SK-N-MC (cell line): ENCODE data around the gene PRKCQ.

ENCODE experiments used
- DNase-seq: peaks from one replicate; pipeline ENCODE4 v3.0.0-alpha.2; 2011; ENCODE audit warnings: low read depth, low spot score
- H3K27ac ChIP-seq: fragments of 200-600 bp; sonication (generic); 2 replicates; pipeline ENCODE4 v1.5.1; 2016; ENCODE audit warnings: mixed run types
- H3K36me3 ChIP-seq: fragments of 200-600 bp; sonication (generic); 2 replicates; pipeline ENCODE4 v1.6.1; 2017; ENCODE audit warnings: antibody characterized with exemption, low read length, mixed read lengths; ENCODE audit not compliant: insufficient read depth
- H3K4me3 ChIP-seq: fragments of 200-600 bp; sonication (generic); 2 replicates; pipeline ENCODE4 v1.5.1; 2016
- H3K9ac ChIP-seq: fragments of 200-600 bp; sonication (generic); 2 replicates; pipeline ENCODE4 v1.8.0; 2017; ENCODE audit warnings: mixed run types, mixed read lengths; ENCODE audit not compliant: insufficient read length
- H3K9me3 ChIP-seq: fragments of 200-600 bp; sonication (generic); 2 replicates; pipeline ENCODE4 v1.6.1; 2017; ENCODE audit warnings: low read depth, mild to moderate bottlenecking, antibody characterized with exemption, low read length, moderate library complexity, mixed read lengths
- EZH2 ChIP-seq: fragments of 200-600 bp; sonication (generic); IDR thresholded peaks from one replicate; pipeline ENCODE4 v1.6.1; 2017; ENCODE audit warnings: antibody characterized with exemption
- FOXP2 ChIP-seq: optimal IDR thresholded peaks from 2 replicates; pipeline ENCODE3; 2011; ENCODE audit warnings: mild to moderate bottlenecking, moderate library complexity; ENCODE audit not compliant: insufficient read depth; ENCODE audit errors: extremely low read length, control extremely low read depth
- POLR2AphosphoS5 ChIP-seq: IDR thresholded peaks from 2 replicates; pipeline ENCODE4 v1.6.1; 2012; ENCODE audit warnings: mild to moderate bottlenecking, low read depth, low read length, borderline replicate concordance

Gene PRKCQ

GRCh38 chr10:6470894-6471618 lies 109.0 kb downstream of the PRKCQ start:
- Histone ChIP-seq H3K36me3 (no peaks in the 10 kb centered on the region), H3K4me3 (no peak overlapping the region), H3K9me3 (no peaks in the 10 kb centered on the region), H3K27ac (no peak overlapping the region), H3K9ac (no peak overlapping the region)
- TF ChIP-seq EZH2 (no peak), POLR2AphosphoS5 (no peak), FOXP2 (no peak)
- no peak for DNase-seq

GRCh38 chr10:6469661-6470060 lies 110.4 kb downstream of the PRKCQ start:
- Histone ChIP-seq H3K27ac (no peak overlapping the region), H3K4me3 (no peak overlapping the region), H3K36me3 (no peaks in the 10 kb centered on the region), H3K9me3 (no peaks in the 10 kb centered on the region), H3K9ac (no peak overlapping the region)
- no peak for DNase-seq
- TF ChIP-seq POLR2AphosphoS5 = no peak
- TF ChIP-seq EZH2 = no peak
- no peak for TF ChIP-seq FOXP2

- H3K9me3 ChIP-seq = no peaks in the 10 kb centered on the region
- no peak overlapping the region for H3K9ac ChIP-seq
- H3K27ac ChIP-seq = no peak overlapping the region
- H3K4me3 ChIP-seq = no peak overlapping the region
- TF ChIP-seq EZH2 = no peak
- no peak for TF ChIP-seq POLR2AphosphoS5
- DNase-seq = no peak
- no peaks in the 10 kb centered on the region for H3K36me3 ChIP-seq
Observed at GRCh38 chr10:6465854-6466601, 114.0 kb downstream of the PRKCQ start.

- Histone ChIP-seq H3K9me3 (no peaks in the 10 kb centered on the region), H3K36me3 (no peaks in the 10 kb centered on the region), H3K27ac (no peak overlapping the region), H3K9ac (no peak overlapping the region), H3K4me3 (no peak overlapping the region)
- DNase-seq = no peak
- TF ChIP-seq FOXP2 (no peak), POLR2AphosphoS5 (no peak), EZH2 (no peak)
Observed at GRCh38 chr10:6465437-6465836, 114.6 kb downstream of the PRKCQ start.

GRCh38 chr10:6464862-6465430 lies 115.1 kb downstream of the PRKCQ start:
- no peak overlapping the region for H3K27ac ChIP-seq
- no peaks in the 10 kb centered on the region for H3K9me3 ChIP-seq
- H3K36me3 ChIP-seq = no peaks in the 10 kb centered on the region
- TF ChIP-seq POLR2AphosphoS5 (no peak), FOXP2 (no peak), EZH2 (no peak)
- DNase-seq = no peak
- no peak overlapping the region for H3K9ac ChIP-seq
- no peak overlapping the region for H3K4me3 ChIP-seq

GRCh38 chr10:6463366-6463765 lies 116.7 kb downstream of the PRKCQ start:
- Histone ChIP-seq H3K9ac (no peak overlapping the region), H3K27ac (no peak overlapping the region), H3K4me3 (no peak overlapping the region), H3K9me3 (no peaks in the 10 kb centered on the region), H3K36me3 (no peaks in the 10 kb centered on the region)
- DNase-seq = no peak
- TF ChIP-seq POLR2AphosphoS5 (no peak), FOXP2 (no peak), EZH2 (no peak)

GRCh38 chr10:6461961-6462360 lies 118.1 kb downstream of the PRKCQ start:
- H3K36me3 ChIP-seq = no peaks in the 10 kb centered on the region
- no peak overlapping the region for H3K27ac ChIP-seq

GRCh38 chr10:6460861-6461409 lies 119.1 kb downstream of the PRKCQ start:
- DNase-seq = no peak
- TF ChIP-seq POLR2AphosphoS5 (no peak), FOXP2 (no peak), EZH2 (no peak)
- Histone ChIP-seq H3K9me3 (no peaks in the 10 kb centered on the region), H3K36me3 (no peaks in the 10 kb centered on the region), H3K4me3 (no peak overlapping the region), H3K27ac (no peak overlapping the region), H3K9ac (no peak overlapping the region)

More at GRCh38 chr10:6461961-6462360, 118.1 kb downstream of the PRKCQ start:
- no peak for DNase-seq
- no peaks in the 10 kb centered on the region for H3K9me3 ChIP-seq
- H3K9ac ChIP-seq = no peak overlapping the region
- H3K4me3 ChIP-seq = no peak overlapping the region
- no peak for TF ChIP-seq POLR2AphosphoS5
- no peak for TF ChIP-seq EZH2
- TF ChIP-seq FOXP2 = no peak

- no peak for TF ChIP-seq EZH2
- TF ChIP-seq FOXP2 = no peak
- no peak for TF ChIP-seq POLR2AphosphoS5
- no peak overlapping the region for H3K27ac ChIP-seq
- H3K4me3 ChIP-seq = no peak overlapping the region
- no peaks in the 10 kb centered on the region for H3K36me3 ChIP-seq
- no peak for DNase-seq
- H3K9me3 ChIP-seq = no peaks in the 10 kb centered on the region
- H3K9ac ChIP-seq = no peak overlapping the region
Observed at GRCh38 chr10:6458814-6459213, 121.3 kb downstream of the PRKCQ start.
